HPDE6-E6E7 (cell line): Measurements from ENCODE around the gene SIPA1L3.

Source experiments
- DNase-seq: peaks from one replicate; pipeline ENCODE4 v3.0.0; 2011; ENCODE audit warnings: missing footprints; ENCODE audit errors: extremely low spot score

SIPA1L3 gene

DNA sequence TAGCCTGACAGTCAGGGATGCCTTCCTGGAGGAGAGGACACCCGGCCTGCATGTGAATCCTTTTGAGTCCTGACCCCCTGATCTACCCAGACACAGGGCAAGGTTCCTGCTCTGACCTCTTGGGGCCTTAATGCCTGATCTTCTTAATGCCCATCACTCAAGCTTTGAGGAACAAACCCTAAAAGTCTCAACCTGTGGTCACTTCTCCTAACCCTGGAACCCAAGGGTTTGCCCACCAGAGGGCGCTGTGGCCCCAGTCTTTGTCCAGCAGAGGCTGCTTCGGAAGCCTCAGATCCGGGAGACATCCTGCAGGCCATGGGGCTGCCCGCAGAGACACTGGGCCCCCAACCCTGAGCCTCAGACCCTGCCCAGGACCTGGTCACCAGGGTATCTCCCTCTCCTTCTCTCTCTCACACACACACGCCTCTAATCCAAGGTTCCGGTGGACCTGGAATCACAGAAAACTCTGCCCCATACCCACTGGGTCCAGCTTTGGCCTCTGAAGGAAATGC, 326.8 kb downstream of the SIPA1L3 start:
- peak; percentile 80 for DNase-seq

DNA sequence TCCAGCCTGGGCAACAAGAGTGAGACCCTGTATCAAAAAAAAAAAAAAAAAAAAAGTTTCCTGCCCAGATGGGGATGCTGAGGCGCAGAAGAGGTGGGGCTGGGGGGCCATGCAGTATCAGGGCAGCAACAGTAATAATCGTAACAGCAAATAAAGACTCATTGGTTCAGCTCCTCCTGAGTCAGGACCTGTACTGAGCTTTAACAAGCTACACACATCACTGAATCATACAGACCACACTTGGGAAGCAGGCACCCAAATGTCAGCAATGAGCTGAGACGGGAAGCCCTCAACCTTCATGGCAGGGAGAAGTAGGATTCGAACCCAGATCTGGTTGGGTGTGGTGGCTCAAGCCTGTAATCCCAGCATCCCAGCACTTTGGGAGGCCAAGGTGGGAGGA, 327.6 kb downstream of the SIPA1L3 start:
- no peak for DNase-seq

DNA sequence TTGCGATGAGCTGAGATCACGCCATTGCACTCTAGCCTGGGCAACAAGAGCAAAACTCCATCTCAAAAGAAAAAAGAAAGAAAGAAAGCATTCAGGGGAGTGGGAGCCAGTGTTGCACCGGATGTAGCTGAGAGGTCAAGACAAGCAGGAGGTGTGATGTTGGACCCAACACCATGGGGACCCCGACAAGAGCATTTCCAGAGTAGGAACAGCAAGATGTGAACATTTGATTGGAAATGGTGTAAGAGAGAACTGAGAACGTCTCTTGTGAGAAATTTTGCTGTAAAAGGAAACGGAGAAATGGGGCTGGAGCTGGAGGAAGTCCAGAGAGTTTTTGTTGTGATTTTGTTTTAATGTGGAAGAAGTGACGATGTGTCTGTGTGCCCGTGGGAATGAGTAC, 332.8 kb downstream of the SIPA1L3 start:
- no peak for DNase-seq

DNA sequence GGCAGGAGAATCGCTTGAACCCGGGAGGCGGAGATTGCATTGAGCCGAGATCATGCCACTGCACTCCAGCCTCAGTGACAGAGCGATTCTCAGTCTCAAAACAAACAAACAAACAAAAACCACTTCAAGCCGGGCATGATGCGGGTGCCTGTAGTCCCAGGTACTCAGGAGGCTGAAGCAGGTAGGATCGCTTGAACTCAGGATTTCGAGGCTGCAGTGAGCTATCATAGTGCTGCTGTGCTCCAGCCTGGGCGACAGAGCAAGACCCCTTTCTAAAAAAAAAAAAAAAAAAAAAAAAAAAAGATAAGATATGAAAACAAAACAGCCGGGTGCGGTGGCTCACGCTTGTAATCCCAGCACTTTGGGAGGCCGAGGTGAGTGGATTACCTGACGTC, 336.3 kb downstream of the SIPA1L3 start:
- DNase-seq: no peak

DNA sequence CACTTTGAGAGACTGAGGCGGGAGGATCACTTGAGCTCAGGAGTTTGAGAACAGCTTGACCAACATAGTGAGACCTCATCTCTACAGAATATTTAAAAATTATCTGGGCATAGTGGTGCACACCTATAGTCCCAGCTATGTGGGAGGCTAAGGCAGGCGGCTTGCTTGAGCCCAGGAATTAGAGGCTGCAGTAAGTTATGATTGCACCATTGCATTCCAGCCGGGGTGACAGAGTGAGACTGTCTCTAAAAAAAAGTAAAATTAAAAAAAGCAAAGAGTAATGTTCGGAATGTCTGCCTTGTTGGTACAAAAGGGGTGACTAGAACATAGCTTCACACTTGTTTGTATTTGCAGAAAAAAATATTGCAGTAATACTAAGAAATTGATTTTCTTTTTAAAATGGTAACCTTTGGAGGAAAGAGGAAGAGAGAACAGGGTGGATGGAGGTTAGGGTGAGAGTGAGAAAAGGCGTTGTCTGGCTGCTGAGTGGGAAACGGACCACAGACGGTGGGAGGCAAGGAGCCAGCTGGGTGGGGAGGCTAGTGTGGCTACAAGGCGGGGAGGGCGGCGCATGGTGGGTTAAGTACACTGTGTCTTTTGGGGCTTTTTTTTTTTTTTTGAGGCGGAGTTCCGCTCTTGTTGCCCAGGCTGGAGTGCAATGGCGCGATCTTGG, 339.0 kb downstream of the SIPA1L3 start:
- DNase-seq: no peak

DNA sequence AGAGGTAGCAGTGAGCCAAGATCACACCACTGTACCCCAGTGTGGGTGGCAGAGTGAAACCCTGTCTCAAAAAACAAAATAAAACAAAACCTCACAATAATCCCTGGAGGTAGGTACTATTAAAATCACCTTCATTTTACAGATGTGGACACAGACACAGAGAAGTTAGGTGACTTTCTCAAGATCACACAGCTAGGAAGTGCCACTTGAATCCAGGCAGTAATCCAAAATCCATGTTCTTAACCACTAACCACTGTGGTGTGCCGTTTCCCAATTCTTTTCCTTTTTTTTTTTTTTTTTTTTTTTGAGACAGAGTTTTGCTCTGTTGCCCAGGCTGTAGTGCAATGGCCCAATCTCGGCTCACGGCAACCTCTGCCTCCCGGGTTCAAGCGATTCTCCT, 340.1 kb downstream of the SIPA1L3 start:
- DNase-seq: no peak

DNA sequence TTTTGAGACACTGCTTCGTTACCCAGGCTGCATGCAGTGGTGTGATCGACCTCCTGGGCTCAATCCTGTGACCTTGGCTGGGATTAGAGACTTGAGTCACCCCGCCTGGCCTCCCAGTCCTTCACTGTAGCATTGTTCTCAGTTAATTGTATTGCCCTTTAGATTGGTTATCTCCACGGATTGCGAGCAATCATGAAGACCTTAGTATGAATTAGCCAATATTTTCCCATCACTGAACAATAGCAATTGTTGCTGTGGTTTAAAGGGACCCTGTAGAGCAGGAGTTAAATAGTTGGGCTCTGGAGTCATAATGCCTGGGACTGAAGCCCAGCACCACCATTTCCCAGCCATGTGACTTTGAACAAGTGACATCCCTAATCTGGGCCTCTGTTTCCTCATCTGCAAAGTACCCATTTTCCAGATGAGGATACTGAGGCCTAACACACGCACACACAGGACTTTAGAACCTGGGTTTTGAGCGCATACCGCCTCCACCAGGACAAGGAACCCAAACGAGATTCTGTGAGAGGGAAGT, 340.8 kb downstream of the SIPA1L3 start:
- no peak for DNase-seq

DNA sequence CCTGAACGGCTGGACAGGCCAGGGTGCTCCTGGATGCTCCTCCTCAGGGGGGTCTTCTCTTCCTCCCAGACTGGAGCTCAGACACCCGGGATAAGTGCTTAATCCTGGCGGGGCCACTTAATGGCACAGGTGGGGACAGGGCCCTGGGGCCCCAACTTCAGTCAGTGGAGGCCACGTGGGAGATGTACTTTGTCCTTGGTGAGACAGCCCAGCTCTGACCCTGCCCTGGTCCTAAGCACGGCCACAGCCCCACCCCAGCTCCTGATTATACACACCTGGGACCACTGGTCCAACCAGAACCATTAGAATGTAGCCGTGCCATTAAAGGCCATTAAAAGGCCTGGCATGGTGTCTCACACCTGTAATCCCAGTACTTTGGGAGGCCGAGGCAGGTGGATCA, 341.4 kb downstream of the SIPA1L3 start:
- no peak for DNase-seq

DNA sequence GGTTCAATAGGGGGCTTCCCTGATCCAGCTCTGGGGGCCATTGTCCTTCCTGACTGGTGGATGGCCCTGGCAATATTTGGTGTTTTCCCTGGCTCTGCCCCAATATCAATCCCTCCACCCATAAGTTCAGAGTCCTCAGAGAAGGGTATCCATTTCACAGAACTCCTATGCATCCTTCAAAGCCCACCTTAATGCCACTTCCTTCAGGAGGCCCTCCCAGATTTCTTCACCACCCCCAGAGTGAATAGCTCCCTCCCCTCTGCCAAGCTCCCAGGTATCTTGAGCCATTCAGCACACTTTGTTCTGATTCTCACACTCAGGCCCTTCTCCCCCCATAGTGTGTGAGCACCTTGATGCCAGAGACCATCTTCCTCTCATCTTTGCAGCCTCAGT, 343.4 kb downstream of the SIPA1L3 start:
- no peak for DNase-seq

DNA sequence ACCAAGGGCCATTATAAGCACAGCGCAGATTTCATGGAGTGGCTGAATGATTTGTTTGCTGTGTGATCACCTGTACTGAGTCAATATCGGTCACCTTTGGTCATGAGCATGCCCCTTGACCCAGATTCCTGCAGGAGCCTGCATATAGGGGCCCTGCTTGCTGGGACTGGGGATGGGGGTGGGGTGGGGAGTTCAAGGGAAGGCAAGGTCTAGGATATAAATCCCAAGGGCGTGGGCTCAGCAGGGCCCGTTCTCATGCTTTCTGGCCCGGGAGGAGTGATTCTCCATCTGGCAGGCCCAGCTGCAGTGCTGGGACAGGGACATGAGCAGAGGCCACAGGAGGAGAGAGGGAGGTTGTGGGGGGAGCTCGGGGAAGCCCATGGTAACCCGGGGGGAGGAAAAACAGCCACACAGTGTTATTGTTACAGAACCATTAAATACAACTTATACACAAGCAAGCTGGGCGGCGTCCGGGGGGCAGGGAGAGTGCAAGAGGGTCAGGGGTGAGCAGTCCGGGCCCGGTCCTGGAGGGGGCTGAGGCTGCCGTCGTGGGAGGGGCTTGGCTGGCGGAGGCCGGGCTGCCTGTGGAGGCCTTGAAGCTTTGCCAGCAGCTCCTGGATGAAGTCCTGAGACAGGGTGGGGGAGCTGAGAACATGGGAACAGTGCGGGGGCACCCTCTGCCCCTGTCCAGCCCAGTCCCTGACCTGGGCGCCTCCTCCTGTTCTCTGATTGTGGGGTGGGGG, 344.0 kb downstream of the SIPA1L3 start:
- DNase-seq: no peak

DNA sequence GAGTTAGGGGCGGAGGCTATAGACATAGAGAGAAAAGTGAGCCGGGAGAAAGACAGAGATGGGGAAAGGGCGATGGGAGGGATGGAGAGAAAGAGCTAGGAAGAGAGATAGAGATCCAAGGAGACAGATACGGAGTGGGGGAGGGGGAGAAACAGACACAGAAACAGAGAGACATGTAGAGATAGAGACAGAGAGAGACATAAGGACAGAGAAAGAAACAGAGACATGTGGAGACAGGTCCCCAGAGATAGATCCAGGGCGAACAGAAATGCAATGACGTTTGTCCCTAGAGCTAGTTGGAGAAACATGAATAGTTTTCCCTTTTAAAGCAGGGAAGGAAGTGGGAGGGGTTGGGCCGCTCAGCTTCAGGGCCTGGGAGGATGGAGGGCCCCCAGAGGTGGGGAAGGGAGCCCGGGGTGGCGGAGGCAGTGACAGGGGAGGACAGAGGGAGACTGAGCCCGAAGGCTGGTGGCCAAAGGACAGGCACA, 344.6 kb downstream of the SIPA1L3 start:
- no peak for DNase-seq

DNA sequence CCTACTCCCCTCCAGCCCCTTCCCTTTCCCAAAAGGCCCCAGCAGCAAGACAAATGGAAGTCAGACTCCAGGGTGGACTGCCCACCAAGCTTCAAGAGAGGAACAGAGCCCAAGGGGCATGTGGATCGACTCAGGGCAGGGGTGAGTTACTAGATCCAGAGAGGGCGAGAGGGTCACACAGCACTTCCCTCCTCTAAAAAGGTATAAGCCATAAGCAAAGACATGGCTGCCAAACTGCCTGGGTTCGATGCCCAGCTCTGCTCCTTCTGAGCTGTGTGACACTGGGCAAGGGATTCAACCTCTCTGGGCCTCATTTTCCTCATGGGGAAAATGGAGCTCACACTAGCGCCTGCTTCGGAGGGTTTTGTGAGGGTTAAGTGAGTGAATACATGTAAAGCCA, 345.4 kb downstream of the SIPA1L3 start:
- no peak for DNase-seq

DNA sequence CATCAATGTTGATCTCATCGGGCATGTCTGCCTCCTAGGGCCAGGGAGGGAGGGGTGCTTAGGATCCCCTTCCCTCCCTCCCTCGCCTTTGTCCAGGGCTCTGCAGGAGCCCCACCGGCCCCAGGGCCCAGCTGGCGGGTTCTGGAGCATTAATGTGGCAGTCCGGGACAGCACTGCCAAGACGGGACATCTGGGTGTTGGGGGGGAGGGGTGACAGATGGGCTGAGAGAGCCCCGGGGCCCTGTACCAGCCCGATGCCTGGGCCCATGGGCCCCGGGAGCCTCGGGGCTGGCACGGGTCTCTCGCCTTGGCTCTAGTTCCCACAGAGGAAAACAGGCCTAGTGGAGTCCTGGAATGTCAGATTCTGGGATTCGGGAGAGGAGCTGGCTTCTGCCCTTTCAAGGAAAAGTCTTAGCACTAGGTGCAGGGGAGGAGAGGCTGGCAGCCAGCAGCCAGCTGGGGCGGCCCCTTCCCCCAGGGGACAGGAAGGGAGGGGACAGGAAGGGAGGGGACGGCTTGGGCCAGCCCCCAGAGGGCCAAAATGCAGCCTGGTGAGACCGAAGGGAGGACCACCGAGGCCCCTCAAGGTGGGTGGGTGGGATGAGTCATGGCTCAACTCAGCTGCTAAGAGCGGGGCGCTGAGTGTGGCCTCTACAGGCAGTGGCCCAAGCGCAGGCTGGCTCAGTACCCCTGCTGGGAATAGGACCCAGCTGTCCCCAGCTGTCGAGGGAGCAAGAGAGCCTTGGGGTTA, 346.1 kb downstream of the SIPA1L3 start:
- DNase-seq: no peak

DNA sequence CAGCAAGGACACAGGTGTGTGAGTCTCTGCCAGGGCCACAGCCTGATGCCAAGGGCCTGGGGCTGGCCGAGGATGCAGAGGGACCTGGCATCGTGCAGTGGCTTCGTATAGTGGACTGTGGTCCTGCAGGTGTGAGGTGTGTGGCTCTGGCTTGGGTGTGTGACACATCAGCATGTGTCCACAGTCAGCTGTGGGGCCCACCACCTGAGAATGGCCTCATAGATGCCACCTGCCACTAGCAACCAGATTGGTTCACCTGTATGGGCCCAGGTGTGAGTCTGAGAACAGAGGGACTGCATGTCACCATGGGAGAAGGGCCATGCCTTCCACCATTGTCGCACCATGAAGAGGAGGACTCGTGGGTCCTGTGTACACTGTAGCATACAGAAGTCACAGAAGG, 346.8 kb downstream of the SIPA1L3 start:
- DNase-seq: no peak

DNA sequence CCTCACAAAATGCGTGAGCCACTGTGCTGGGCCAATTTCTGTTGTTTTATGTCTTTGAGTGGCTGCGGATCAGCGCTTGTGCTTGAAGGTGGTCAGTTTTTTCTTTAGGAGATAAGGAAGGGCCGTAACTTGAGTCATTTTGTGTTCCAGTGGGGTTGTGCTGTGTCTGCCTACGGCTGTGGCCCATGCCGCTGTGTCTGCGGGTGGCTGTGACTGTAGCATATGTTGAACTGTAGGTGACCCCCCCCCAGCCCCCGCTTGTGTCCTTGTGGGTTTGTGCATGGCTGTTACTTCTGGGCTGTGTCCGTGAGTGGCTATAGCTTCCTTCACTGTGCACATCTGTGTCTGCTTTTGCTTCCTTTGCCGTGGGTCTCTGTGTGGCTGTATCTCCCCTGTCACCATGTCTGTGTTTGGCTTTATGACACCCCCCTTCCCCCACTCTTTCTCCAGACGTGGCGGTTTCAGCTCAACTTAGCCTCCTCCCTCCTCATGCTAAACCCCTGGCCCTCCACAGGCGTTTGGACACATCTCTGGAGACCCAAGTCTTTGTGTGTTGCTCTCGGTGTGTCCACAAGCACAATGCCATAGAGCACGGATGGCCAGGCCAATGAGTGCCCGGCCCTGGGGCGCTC, 348.5 kb downstream of the SIPA1L3 start:
- DNase-seq: no peak
